ENCODE measurements around the gene NUP62. TPM values are rescaled to one million over a fixed set of nuclear protein-coding genes. Genes with fewer than 3 reads are reported as not detected.

Gene NUP62
- total RNA-seq, 2 donors from 2014 or later: 44.4 to 76.9 TPM

DNA sequence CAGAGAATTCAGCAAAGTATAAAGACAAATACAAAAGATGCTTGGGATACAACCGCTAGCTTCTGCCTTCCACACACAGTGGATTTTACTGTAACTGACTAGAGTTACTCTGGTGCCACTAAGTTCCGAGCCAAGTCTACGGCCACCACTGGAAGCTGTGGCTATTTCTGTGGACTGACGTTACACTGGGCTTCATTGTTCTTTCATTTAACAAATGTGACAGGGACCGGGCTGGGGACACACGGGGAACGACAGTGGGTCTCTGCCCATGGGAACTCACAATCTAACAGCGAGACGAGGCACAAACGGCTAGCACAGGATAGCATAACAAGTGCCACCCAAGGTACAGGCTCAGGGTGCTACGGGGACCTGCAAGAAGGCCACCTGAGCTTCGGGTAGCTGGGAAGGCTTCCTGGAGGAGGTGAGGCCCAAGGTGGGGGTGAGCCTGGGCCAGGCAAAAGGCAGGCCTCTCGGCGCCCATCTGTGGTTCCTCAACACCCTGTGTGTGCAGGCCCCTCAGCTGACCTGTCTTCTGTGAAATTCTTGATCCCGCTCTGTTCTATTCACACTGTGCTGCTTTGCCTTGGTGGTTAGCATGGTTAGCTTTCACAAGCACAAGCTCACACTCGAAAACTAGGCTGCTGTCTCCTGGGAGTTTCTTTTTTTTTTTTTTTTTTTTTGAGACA lies 22.3 kb downstream of the NUP62 start:
- Histone ChIP-seq H3K27ac (no peak overlapping the region), H3K9me3 (no peaks in the 10 kb centered on the region), H3K36me3 (no peaks in the 10 kb centered on the region), H3K27me3 (replicated peaks; ENCODE audit: insufficient read depth) (no peaks in the 10 kb centered on the region), H3K4me1 (replicated peaks) (no peaks in the 10 kb centered on the region), H3K4me3 (no peak overlapping the region)
- no peak for DNase-seq (ENCODE audit: low spot score)
- 88% methylated on average over 16 of the region's 16 CpGs for WGBS
- intact Hi-C loops (cut with DNase I): no loop called here
- no peak for TF ChIP-seq POLR2AphosphoS5 (IDR thresholded peaks at IDR 0.05)

DNA sequence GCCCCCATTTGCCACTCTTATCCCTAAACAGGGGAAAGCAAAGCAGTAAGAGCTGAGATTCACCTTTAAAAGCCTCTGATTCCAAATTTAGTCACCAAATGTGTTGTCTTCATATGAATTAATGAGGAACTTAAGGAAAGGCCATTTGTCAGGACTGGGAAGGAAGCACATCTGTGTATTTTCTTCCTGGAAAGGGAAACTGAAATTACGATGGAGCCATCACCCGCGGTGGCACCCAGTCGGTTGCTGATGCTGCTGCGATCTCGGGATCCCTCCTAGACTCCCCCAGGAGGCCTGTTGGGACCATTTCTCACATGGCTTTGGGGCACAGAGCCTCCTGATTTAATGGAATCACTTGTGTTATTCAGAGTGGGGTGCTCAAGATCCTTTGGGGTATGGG lies 25.2 kb downstream of the NUP62 start:
- Histone ChIP-seq H3K9me3 (no peaks in the 10 kb centered on the region), H3K36me3 (no peaks in the 10 kb centered on the region), H3K27ac (no peak overlapping the region), H3K4me3 (no peak overlapping the region), H3K27me3 (replicated peaks; ENCODE audit: insufficient read depth) (no peaks in the 10 kb centered on the region), H3K4me1 (replicated peaks) (no peaks in the 10 kb centered on the region)
- no peak for TF ChIP-seq POLR2AphosphoS5 (IDR thresholded peaks at IDR 0.05)
- TF ChIP-seq, protein P1, sequence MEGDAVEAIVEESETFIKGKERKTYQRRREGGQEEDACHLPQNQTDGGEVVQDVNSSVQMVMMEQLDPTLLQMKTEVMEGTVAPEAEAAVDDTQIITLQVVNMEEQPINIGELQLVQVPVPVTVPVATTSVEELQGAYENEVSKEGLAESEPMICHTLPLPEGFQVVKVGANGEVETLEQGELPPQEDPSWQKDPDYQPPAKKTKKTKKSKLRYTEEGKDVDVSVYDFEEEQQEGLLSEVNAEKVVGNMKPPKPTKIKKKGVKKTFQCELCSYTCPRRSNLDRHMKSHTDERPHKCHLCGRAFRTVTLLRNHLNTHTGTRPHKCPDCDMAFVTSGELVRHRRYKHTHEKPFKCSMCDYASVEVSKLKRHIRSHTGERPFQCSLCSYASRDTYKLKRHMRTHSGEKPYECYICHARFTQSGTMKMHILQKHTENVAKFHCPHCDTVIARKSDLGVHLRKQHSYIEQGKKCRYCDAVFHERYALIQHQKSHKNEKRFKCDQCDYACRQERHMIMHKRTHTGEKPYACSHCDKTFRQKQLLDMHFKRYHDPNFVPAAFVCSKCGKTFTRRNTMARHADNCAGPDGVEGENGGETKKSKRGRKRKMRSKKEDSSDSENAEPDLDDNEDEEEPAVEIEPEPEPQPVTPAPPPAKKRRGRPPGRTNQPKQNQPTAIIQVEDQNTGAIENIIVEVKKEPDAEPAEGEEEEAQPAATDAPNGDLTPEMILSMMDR (IDR thresholded peaks at IDR 0.05): no peak
- no peak for TF ChIP-seq POLR2A (IDR thresholded peaks at IDR 0.05)
- no peak for DNase-seq (ENCODE audit: low spot score)
- intact Hi-C loops (cut with DNase I): no loop called here
- WGBS: 70% methylated on average over 6 of the region's 6 CpGs

DNA sequence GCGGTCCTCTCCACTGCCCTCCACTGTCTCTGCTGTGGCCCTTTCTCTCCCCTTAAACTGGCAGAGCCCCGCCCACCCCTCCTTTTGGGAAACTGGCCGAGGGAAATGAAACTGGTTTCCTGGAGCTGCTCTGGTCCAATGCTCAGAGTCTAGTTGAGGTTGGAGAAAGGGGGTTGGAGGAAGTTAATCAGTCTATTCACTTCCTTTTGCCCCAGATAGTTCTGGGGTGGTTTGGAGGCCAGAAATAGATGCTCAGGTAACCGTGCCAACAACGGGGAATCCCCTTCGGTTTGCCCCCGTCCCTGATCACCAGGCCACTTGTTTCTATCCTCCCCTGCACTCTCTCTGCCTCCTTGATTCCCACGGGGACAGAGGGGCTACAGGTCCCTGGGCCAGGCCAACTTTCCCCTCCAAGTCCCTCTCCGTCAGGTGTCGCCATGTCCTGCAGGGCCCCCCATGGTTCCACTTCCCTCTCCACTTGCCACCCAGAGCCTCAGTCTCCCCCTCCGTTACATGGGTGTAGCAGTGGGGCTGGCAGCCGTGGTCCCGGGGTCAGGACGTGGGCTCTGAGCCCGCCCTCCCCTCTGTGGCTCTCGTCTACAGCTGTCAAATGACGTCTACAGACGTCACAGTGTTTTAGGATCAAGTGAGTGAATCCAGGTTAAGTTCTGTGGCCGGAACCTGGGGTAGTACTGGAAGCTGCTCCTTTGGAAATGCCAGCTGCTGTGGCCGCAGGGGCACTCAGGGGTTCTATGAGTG lies 32.3 kb downstream of the NUP62 start, which contains the start of gene IL4I1:
Gene IL4I1 (minus strand): TSS at position 25 of the 759 bp plus-strand sequence. CDS start 727 bp downstream, outside the sequence.
- Histone ChIP-seq H3K4me1 (replicated peaks) (no peaks in the 10 kb centered on the region), H3K27ac (no peak within 1 kb of the TSS), H3K27me3 (replicated peaks; ENCODE audit: insufficient read depth) (no peaks in the 10 kb centered on the region), H3K36me3 (no peaks in the 10 kb centered on the region), H3K9me3 (no peaks in the 10 kb centered on the region), H3K4me3 (no peak within 1 kb of the TSS)
- intact Hi-C loops (cut with DNase I): no loop called here
- no peak for DNase-seq (ENCODE audit: low spot score)
- 35% methylated on average over 19 of the region's 20 CpGs for WGBS
- TF ChIP-seq POLR2AphosphoS5 (IDR thresholded peaks at IDR 0.05): no peak
- TF ChIP-seq POLR2A (IDR thresholded peaks at IDR 0.05): no peak
- TF ChIP-seq, protein P1 (IDR thresholded peaks at IDR 0.05): no peak

DNA sequence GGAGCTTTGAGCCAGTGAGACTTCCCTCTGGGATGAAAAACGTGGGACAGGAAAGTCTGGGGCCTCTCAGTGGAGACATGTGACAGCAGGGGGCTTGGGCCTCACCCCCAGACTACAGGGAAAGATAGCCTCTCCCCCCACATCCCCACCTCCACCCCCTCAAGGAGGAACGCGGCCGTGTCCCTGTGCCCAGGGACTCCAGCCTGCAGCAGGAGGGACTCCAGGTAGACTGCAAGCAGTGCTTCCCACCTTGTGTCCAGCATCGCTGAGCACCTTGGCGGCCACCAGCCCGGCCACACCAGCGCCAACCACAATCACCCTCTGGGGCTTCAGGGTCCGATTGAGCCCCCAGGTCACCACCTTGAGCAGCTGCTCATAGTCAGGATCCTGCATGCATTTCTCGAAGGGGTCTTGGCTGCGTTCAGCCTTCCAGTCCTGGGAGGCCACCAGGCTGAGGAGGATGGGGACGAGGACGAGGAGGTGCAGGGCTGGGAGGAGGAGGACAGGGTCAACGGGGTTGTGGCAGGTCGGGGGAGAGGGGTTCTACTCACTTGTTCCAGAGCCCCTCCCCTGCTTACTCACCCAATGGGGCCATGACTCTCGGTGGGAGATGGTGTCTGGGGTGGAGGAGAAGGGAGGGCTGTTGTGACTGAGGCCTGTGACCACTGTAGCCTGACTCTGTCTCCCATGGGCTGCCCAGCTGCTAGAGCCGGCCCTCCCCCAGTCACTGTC lies 33.6 kb downstream of the NUP62 start:
- no peaks in the 10 kb centered on the region for H3K4me1 ChIP-seq (replicated peaks)
- no peak for TF ChIP-seq POLR2AphosphoS5 (IDR thresholded peaks at IDR 0.05)
- no peak for TF ChIP-seq POLR2A (IDR thresholded peaks at IDR 0.05)
- TF ChIP-seq, protein P1 (IDR thresholded peaks at IDR 0.05): no peak
- H3K4me3 ChIP-seq: no peak overlapping the region
- H3K9me3 ChIP-seq: no peaks in the 10 kb centered on the region
- no peaks in the 10 kb centered on the region for H3K36me3 ChIP-seq
- intact Hi-C loops (cut with DNase I): no loop called here
- no peaks in the 10 kb centered on the region for H3K27me3 ChIP-seq (replicated peaks; ENCODE audit: insufficient read depth)
- no peak for DNase-seq (ENCODE audit: low spot score)
- WGBS: 71% methylated on average over 17 of the region's 17 CpGs
- no peak overlapping the region for H3K27ac ChIP-seq

DNA sequence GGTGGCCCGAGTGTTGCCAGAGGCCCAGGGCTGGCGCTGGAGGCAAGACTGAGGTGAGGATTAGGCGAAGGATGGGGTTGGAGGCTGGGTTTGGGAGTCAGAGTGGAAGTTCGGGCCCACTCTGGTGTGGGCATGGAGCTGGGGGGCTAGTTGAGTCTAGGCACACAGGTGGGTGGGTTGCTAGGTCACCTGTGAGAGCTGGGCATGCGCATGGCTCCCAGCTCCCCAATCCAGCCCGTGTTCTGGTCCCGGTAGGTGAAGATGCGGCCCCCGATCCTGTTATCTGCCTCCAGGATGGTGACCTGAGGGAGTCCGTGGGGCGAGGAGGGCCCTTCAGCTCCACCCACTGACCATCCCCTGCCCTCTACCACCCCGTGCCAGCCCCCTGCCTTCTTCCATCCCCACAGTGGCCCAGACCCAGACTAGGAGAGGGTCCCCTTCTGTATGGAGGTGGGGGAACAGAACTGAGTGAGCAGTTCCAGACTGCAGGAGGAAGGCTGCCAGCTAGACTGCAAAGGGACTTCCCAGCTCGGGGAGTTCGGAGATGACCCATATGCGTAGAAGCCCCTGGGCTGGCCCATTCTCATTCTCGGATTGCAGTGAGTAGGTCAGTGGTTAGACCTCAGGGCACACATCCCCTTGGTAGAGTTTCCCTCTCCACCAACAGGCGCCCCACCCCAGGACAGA lies 34.3 kb downstream of the NUP62 start:
- H3K4me3 ChIP-seq: no peak overlapping the region
- H3K27ac ChIP-seq: no peak overlapping the region
- H3K36me3 ChIP-seq: no peaks in the 10 kb centered on the region
- 85% methylated on average over 17 of the region's 17 CpGs for WGBS
- no peaks in the 10 kb centered on the region for H3K27me3 ChIP-seq (replicated peaks; ENCODE audit: insufficient read depth)
- TF ChIP-seq, protein P1 (IDR thresholded peaks at IDR 0.05): no peak
- no peak for TF ChIP-seq POLR2AphosphoS5 (IDR thresholded peaks at IDR 0.05)
- TF ChIP-seq POLR2A (IDR thresholded peaks at IDR 0.05): no peak
- no peaks in the 10 kb centered on the region for H3K4me1 ChIP-seq (replicated peaks)
- no peaks in the 10 kb centered on the region for H3K9me3 ChIP-seq
- intact Hi-C loops (cut with DNase I): no loop called here
- no peak for DNase-seq (ENCODE audit: low spot score)

All from prostate gland (tissue), 2 donors.